Trophoblast cell (in vitro differentiated cells and primary cell): ENCODE results near the gene NABP1.
A peak's percentile ranks its signal among the peaks of the same experiment; 100 is the strongest.

ENCODE experiments used
- DNase-seq, 2 donors: peaks; one replicate each; pipeline ENCODE4 v3.0.0-alpha.2; 2016
- H2AFZ ChIP-seq: 2 replicates; pipeline ENCODE4 v1.6.1; 2013; ENCODE audit warnings: low read length, moderate library complexity, mild to moderate bottlenecking; ENCODE audit not compliant: insufficient read depth, poor library complexity
- H2AK5ac ChIP-seq: 2 replicates; pipeline ENCODE4 v1.6.1; 2013; ENCODE audit warnings: mild to moderate bottlenecking, low read length
- H2BK120ac ChIP-seq: 2 replicates; pipeline ENCODE4 v1.6.1; 2013; ENCODE audit warnings: low read length, mild to moderate bottlenecking, moderate library complexity; ENCODE audit not compliant: insufficient read depth, poor library complexity
- H2BK12ac ChIP-seq: 2 replicates; pipeline ENCODE4 v1.6.1; 2013; ENCODE audit warnings: mild to moderate bottlenecking, low read length, moderate library complexity
- H2BK5ac ChIP-seq: 2 replicates; pipeline ENCODE4 v1.6.1; 2013; ENCODE audit warnings: low read length, low read depth, moderate library complexity, mild to moderate bottlenecking; ENCODE audit not compliant: poor library complexity
- H3K14ac ChIP-seq: 2 replicates; pipeline ENCODE4 v1.6.1; 2013; ENCODE audit warnings: mild to moderate bottlenecking, low read length
- H3K18ac ChIP-seq: 2 replicates; pipeline ENCODE4 v1.6.1; 2013; ENCODE audit warnings: mild to moderate bottlenecking, low read length
- H3K23ac ChIP-seq: 2 replicates; pipeline ENCODE4 v1.6.1; 2013; ENCODE audit warnings: low read length
- H3K27ac ChIP-seq: 2 replicates; pipeline ENCODE4 v1.5.1; 2013; ENCODE audit warnings: low read depth, mild to moderate bottlenecking, inconsistent platforms, low read length, moderate library complexity
- H3K27me3 ChIP-seq: 2 replicates; pipeline ENCODE4 v1.6.1; 2013; ENCODE audit warnings: inconsistent platforms, mild to moderate bottlenecking, low read length, moderate library complexity; ENCODE audit not compliant: insufficient read depth
- H3K36me3 ChIP-seq, 2 experiments: 1 replicate in 1 of 2; 2 replicates in 1 of 2; pipeline ENCODE4 v1.6.1; 2013; ENCODE audit warnings: low read length in 2 of 2, mild to moderate bottlenecking in 2 of 2, moderate library complexity in 1 of 2; ENCODE audit not compliant: insufficient read depth in 2 of 2, control insufficient read depth in 1 of 2
- H3K4ac ChIP-seq: 2 replicates; pipeline ENCODE4 v1.6.1; 2013; ENCODE audit warnings: low read depth, mild to moderate bottlenecking, low read length, moderate library complexity
- H3K4me1 ChIP-seq, 2 experiments: 1 replicate in 1 of 2; 2 replicates in 1 of 2; pipeline ENCODE4 v1.6.1; 2013; ENCODE audit warnings: low read length in 2 of 2, mild to moderate bottlenecking in 2 of 2, moderate library complexity in 1 of 2; ENCODE audit not compliant: insufficient read depth in 2 of 2, control insufficient read depth in 1 of 2
- H3K4me2 ChIP-seq: 2 replicates; pipeline ENCODE4 v1.6.1; 2013; ENCODE audit warnings: inconsistent platforms, mild to moderate bottlenecking, low read length, moderate library complexity
- H3K4me3 ChIP-seq: 2 replicates; pipeline ENCODE4 v1.5.1; 2013; ENCODE audit warnings: mild to moderate bottlenecking, low read depth, low read length, inconsistent platforms
- H3K79me1 ChIP-seq: one replicate; pipeline ENCODE4 v1.6.1; 2013; ENCODE audit warnings: low read length
- H3K79me2 ChIP-seq: 2 replicates; pipeline ENCODE4 v1.6.1; 2013; ENCODE audit warnings: low read length, mild to moderate bottlenecking; ENCODE audit not compliant: control insufficient read depth, insufficient read depth, poor library complexity
- H3K9ac ChIP-seq: 2 replicates; pipeline ENCODE4 v1.6.1; 2013; ENCODE audit warnings: mild to moderate bottlenecking, low read length
- H3K9me3 ChIP-seq: 2 replicates; pipeline ENCODE4 v1.6.1; 2013; ENCODE audit warnings: low read depth, mild to moderate bottlenecking, control low read depth, inconsistent platforms, low read length; ENCODE audit not compliant: insufficient read depth
- H4K12ac ChIP-seq: 2 replicates; pipeline ENCODE4 v1.6.1; 2013; ENCODE audit warnings: low read depth, mild to moderate bottlenecking, low read length, moderate library complexity
- H4K8ac ChIP-seq: 2 replicates; pipeline ENCODE4 v1.6.1; 2013; ENCODE audit warnings: low read depth, mild to moderate bottlenecking, low read length, moderate library complexity
- H4K91ac ChIP-seq: one replicate; pipeline ENCODE4 v1.6.1; 2013; ENCODE audit warnings: low read depth, mild to moderate bottlenecking, low read length, moderate library complexity
- WGBS: extraction: QIAGEN DNeasy Blood & Tissue Kit; methylation state at CpG from one replicate; pipeline ENCODE4 v1.1.7; 2013; ENCODE audit warnings: missing lambda C conversion rate; ENCODE audit not compliant: insufficient read length, insufficient coverage; ENCODE audit errors: extremely low coverage; 5-methylcytosine and 5-hydroxymethylcytosine counted together

The NABP1 gene

GRCh38 chr2:191636586-191636985 lies 41.4 kb upstream of the NABP1 start:
- Histone ChIP-seq H2AK5ac (no peak overlapping the region), H3K4me2 (no peak overlapping the region), H3K4me3 (no peak overlapping the region), H4K12ac (no peak overlapping the region), H3K79me2 (no peaks in the 10 kb centered on the region), H3K27ac (peak overlapping the region; percentile 87), H4K91ac (no peak overlapping the region), H3K4me1 (peaks cover 3 to 12% of the 10 kb centered on the region in 2 experiments), H2BK120ac (no peak overlapping the region), H3K9me3 (no peaks in the 10 kb centered on the region), H3K79me1 (peaks cover 13% of the 10 kb centered on the region), H3K4ac (no peak overlapping the region), H4K8ac (no peak overlapping the region), H3K27me3 (no peaks in the 10 kb centered on the region), H3K23ac (no peak overlapping the region), H2BK12ac (no peak overlapping the region), H3K14ac (no peak overlapping the region), H2BK5ac (no peak overlapping the region), H2AFZ (no peak overlapping the region), H3K9ac (no peak overlapping the region), H3K36me3 (no peaks in the 10 kb centered on the region), H3K18ac (no peak overlapping the region)
- no CpG with 5 or more reads among the region's 1 CpG for WGBS
- DNase-seq, result no peak

GRCh38 chr2:191637182-191638078 lies 40.5 kb upstream of the NABP1 start:
- H3K4me2 ChIP-seq, result peak overlapping the region; percentile 18
- H4K91ac ChIP-seq, result peak overlapping the region; percentile 60

GRCh38 chr2:191638079-191638801 lies 39.7 kb upstream of the NABP1 start:
- Histone ChIP-seq H3K4ac (peak overlapping the region; percentile 64), H4K8ac (peak overlapping the region; percentile 44), H3K79me2 (no peaks in the 10 kb centered on the region), H3K4me3 (no peak overlapping the region), H2BK12ac (peak overlapping the region; percentile 87), H3K27ac (peak overlapping the region; percentile 46), H4K91ac (peak overlapping the region; percentile 55), H3K14ac (peak overlapping the region; percentile 78), H3K9ac (no peak overlapping the region), H3K4me1 (peaks cover 3 to 12% of the 10 kb centered on the region in 2 experiments), H2BK5ac (peak overlapping the region; percentile 64), H3K27me3 (no peaks in the 10 kb centered on the region), H2AK5ac (no peak overlapping the region), H2BK120ac (peak overlapping the region; percentile 89), H3K23ac (no peak overlapping the region), H2AFZ (no peak overlapping the region), H3K36me3 (no peaks in the 10 kb centered on the region), H3K18ac (no peak overlapping the region), H3K79me1 (peaks cover 13% of the 10 kb centered on the region), H4K12ac (no peak overlapping the region), H3K4me2 (no peak overlapping the region), H3K9me3 (no peaks in the 10 kb centered on the region)
- no CpG with 5 or more reads among the region's 6 CpGs for WGBS
- DNase-seq, result peak; percentile 63 to 89

More at GRCh38 chr2:191637182-191638078, 40.5 kb upstream of the NABP1 start:
- Histone ChIP-seq H3K27me3 (no peaks in the 10 kb centered on the region), H3K18ac (no peak overlapping the region), H3K79me1 (peaks cover 13% of the 10 kb centered on the region), H3K9me3 (no peaks in the 10 kb centered on the region), H3K27ac (peak overlapping the region; percentile 80), H3K4ac (peak overlapping the region; percentile 2), H4K12ac (no peak overlapping the region), H2AFZ (no peak overlapping the region), H3K4me1 (peaks cover 3 to 12% of the 10 kb centered on the region in 2 experiments), H3K23ac (no peak overlapping the region), H3K79me2 (no peaks in the 10 kb centered on the region), H2BK5ac (peak overlapping the region; percentile 33), H3K9ac (no peak overlapping the region), H3K36me3 (no peaks in the 10 kb centered on the region), H4K8ac (peak overlapping the region; percentile 1), H2BK120ac (peak overlapping the region; percentile 55), H3K14ac (peak overlapping the region; percentile 16), H2BK12ac (peak overlapping the region; percentile 43), H2AK5ac (peak overlapping the region; percentile 6), H3K4me3 (no peak overlapping the region)
- WGBS, result no CpG with 5 or more reads among the region's 6 CpGs
- DNase-seq, result peak; percentile 56 to 88

GRCh38 chr2:191638802-191639172 lies 39.1 kb upstream of the NABP1 start:
- Histone ChIP-seq H2BK5ac (peak overlapping the region; percentile 64), H2BK12ac (peak overlapping the region; percentile 87), H3K27ac (peak overlapping the region; percentile 46), H3K14ac (no peak overlapping the region), H3K27me3 (no peaks in the 10 kb centered on the region), H3K36me3 (no peaks in the 10 kb centered on the region), H3K18ac (no peak overlapping the region), H2AFZ (no peak overlapping the region), H3K4me3 (no peak overlapping the region), H4K12ac (no peak overlapping the region), H3K79me2 (no peaks in the 10 kb centered on the region), H2AK5ac (no peak overlapping the region), H3K4me1 (peaks cover 6 to 12% of the 10 kb centered on the region in 2 experiments), H3K9ac (no peak overlapping the region), H4K91ac (peak overlapping the region; percentile 55), H4K8ac (no peak overlapping the region), H3K4me2 (no peak overlapping the region), H3K4ac (no peak overlapping the region), H3K79me1 (peaks cover 15% of the 10 kb centered on the region), H3K23ac (no peak overlapping the region), H2BK120ac (no peak overlapping the region), H3K9me3 (no peaks in the 10 kb centered on the region)
- DNase-seq, result no peak
- WGBS, result no CpG with 5 or more reads among the region's 1 CpG
